Activated B cell treated with CpG ODN at 0.5 μM for 24 hours (primary cell): ENCODE data around the gene THSD4. TPM values are rescaled to one million over a fixed set of nuclear protein-coding genes. Genes with fewer than 3 reads are reported as not detected.
"Not testable (repeated sequence)": the region's sequence is repeated elsewhere in the genome, so short reads cannot be mapped to it uniquely, and the experiment has no call there.

Experiments
- ATAC-seq: fragments of 200-7000 bp; cut with Tn5 transposase; one replicate; pipeline ENCODE4 v1.10.0; 2021; ENCODE audit warnings: low read depth, mild to moderate bottlenecking, moderate library complexity
- CTCF ChIA-PET: fragments of 350-600 bp; sonication (Branson Sonifier 250); formaldehyde crosslinking; loops from one replicate; lab custom pipeline; 2021; ENCODE audit warnings: antibody characterized with exemption; lab: Charles Lee
- POLR2A ChIA-PET: fragments of 350-600 bp; sonication (Branson Sonifier 250); formaldehyde crosslinking; loops from one replicate; lab custom pipeline; 2021; ENCODE audit warnings: antibody characterized with exemption; lab: Charles Lee
- DNase-seq: peaks from one replicate; pipeline ENCODE4 v3.0.0; 2022
- H3K27ac Mint-ChIP-seq: one replicate; pipeline ENCODE4 v1.8.0; 2020; ENCODE audit warnings: mixed read lengths
- H3K27me3 Mint-ChIP-seq: one replicate; pipeline ENCODE4 v1.8.0; 2021; ENCODE audit warnings: mixed read lengths
- H3K36me3 Mint-ChIP-seq: one replicate; pipeline ENCODE4 v1.8.0; 2021; ENCODE audit warnings: low read depth, mixed read lengths
- H3K4me1 Mint-ChIP-seq: one replicate; pipeline ENCODE4 v1.8.0; 2021; ENCODE audit warnings: mixed read lengths
- H3K4me3 Mint-ChIP-seq: one replicate; pipeline ENCODE4 v1.8.0; 2020; ENCODE audit warnings: mild to moderate bottlenecking, mixed read lengths
- H3K9me3 Mint-ChIP-seq: one replicate; pipeline ENCODE4 v1.8.0; 2020; ENCODE audit warnings: mixed read lengths
- CTCF ChIP-seq: fragments of 200-600 bp; IDR thresholded peaks from one replicate; pipeline ENCODE4 v1.8.0; 2022; ENCODE audit warnings: antibody characterized with exemption, mild to moderate bottlenecking
- intact Hi-C: fragments of 100-400 bp; cut with micrococcal nuclease; formaldehyde crosslinking; loops from one replicate; pipeline ENCODE4 v1.15.1; 2024
- total RNA-seq: library from RNA; stranded (reverse); gene quantifications from 2 replicates; pipeline ENCODE4 v1.2.3, GENCODE V29; 2022

THSD4 gene
- total RNA-seq, 1 donor from 2014 or later: not detected

GRCh38 chr15:71662306-71662705 is 547.0 kb downstream of the THSD4 start:
- H3K9me3 Mint-ChIP-seq: peaks cover 8% of the 10 kb centered on the region

GRCh38 chr15:71664622-71665021 is 549.4 kb downstream of the THSD4 start:
- no peak overlapping the region for H3K27ac Mint-ChIP-seq
- POLR2A ChIA-PET: no interaction called here
- ATAC-seq: no peak

More at GRCh38 chr15:71662306-71662705, 547.0 kb downstream of the THSD4 start:
- no peak for TF ChIP-seq CTCF
- Mint-ChIP-seq H3K36me3 (no peaks in the 10 kb centered on the region), H3K4me1 (no peaks in the 10 kb centered on the region), H3K27ac (no peak overlapping the region), H3K4me3 (no peak overlapping the region), H3K27me3 (peaks cover 6% of the 10 kb centered on the region)
- ChIA-PET CTCF (no interaction called here), POLR2A (no interaction called here)
- ATAC-seq: no peak
- intact Hi-C loops: no loop called here
- DNase-seq: no peak

GRCh38 chr15:71666763-71667620 is 551.7 kb downstream of the THSD4 start:
- CTCF ChIA-PET: no interaction called here
- Mint-ChIP-seq H3K9me3 (peaks cover 11% of the 10 kb centered on the region), H3K27ac (no peak overlapping the region), H3K27me3 (peaks cover 6% of the 10 kb centered on the region), H3K4me3 (no peak overlapping the region), H3K36me3 (no peaks in the 10 kb centered on the region), H3K4me1 (no peaks in the 10 kb centered on the region)
- POLR2A ChIA-PET: no interaction called here
- no peak for TF ChIP-seq CTCF
- no peak for ATAC-seq
- DNase-seq: no peak
- intact Hi-C loops: no loop called here

More at GRCh38 chr15:71664622-71665021, 549.4 kb downstream of the THSD4 start:
- Mint-ChIP-seq H3K4me1 (no peaks in the 10 kb centered on the region), H3K36me3 (no peaks in the 10 kb centered on the region), H3K9me3 (peaks cover 8% of the 10 kb centered on the region), H3K4me3 (no peak overlapping the region), H3K27me3 (peaks cover 8% of the 10 kb centered on the region)
- intact Hi-C loops: no loop called here
- CTCF ChIA-PET: no interaction called here
- no peak for TF ChIP-seq CTCF
- DNase-seq: no peak

- Mint-ChIP-seq H3K27ac (no peak overlapping the region), H3K4me1 (no peaks in the 10 kb centered on the region), H3K27me3 (peaks cover 12% of the 10 kb centered on the region), H3K9me3 (peaks cover 10% of the 10 kb centered on the region), H3K36me3 (no peaks in the 10 kb centered on the region), H3K4me3 (no peak overlapping the region)
- no peak for ATAC-seq
- no peak for TF ChIP-seq CTCF
- ChIA-PET CTCF (no interaction called here), POLR2A (no interaction called here)
- no peak for DNase-seq
- intact Hi-C loops: no loop called here
Measured at GRCh38 chr15:71669688-71670087, 554.4 kb downstream of the THSD4 start.

GRCh38 chr15:71670222-71670621 is 555.0 kb downstream of the THSD4 start:
- POLR2A ChIA-PET, intact Hi-C loops, H3K27ac Mint-ChIP-seq, ATAC-seq, CTCF ChIA-PET, H3K4me3 Mint-ChIP-seq, H3K9me3 Mint-ChIP-seq, DNase-seq, H3K36me3 Mint-ChIP-seq, H3K4me1 Mint-ChIP-seq: not testable (repeated sequence)
- H3K27me3 Mint-ChIP-seq: peaks cover 14% of the 10 kb centered on the region
